ENCODE results near the gene MRGPRE.

GRCh38 chr11:3186166-3186953 is 45.9 kb downstream of the MRGPRE start:
- TF ChIP-seq CTCF (IDR thresholded peaks at IDR 0.05) (no peak), EP300 (IDR thresholded peaks at IDR 0.05) (no peak)

All from sigmoid colon (tissue), 4 donors.